H1 (cell line): ENCODE data around the gene CTNNA3. TPM values are rescaled to one million over a fixed set of nuclear protein-coding genes. Genes with fewer than 3 reads are reported as not detected.

Source experiments
- CTCF ChIA-PET: fragments of 300-600 bp; sonication (Branson Sonifier 250); formaldehyde crosslinking; loops from one replicate; lab custom pipeline; 2021; ENCODE audit not compliant: partially characterized antibody; lab: Charles Lee
- POLR2A ChIA-PET: fragments of 300-600 bp; sonication (Branson Sonifier 250); formaldehyde crosslinking; loops from one replicate; lab custom pipeline; 2021; ENCODE audit warnings: inconsistent platforms; ENCODE audit not compliant: partially characterized antibody; lab: Charles Lee
- DNase-seq, 2 experiments: peaks; one replicate each; pipeline versions ENCODE4 v3.0.0 to v3.0.0-alpha.2; 2010 to 2022; ENCODE audit warnings: low spot score in 2 of 2, low read depth in 1 of 2, mixed read lengths in 1 of 2
- FAIRE-seq: peaks from 2 replicates; lab custom pipeline; 2011; peaks lifted over from hg19 to GRCh38; lab: Jason Lieb, UNC
- H2AFZ ChIP-seq: 2 replicates; pipeline ENCODE4 v1.8.1; 2012; ENCODE audit warnings: low read length, inconsistent platforms
- H2AK5ac ChIP-seq: 2 replicates; pipeline ENCODE4 v1.6.1; 2013; ENCODE audit warnings: low read depth, low read length
- H2BK120ac ChIP-seq: replicated peaks from 2 replicates; pipeline ENCODE3; 2013; ENCODE audit warnings: low read depth, low read length, inconsistent platforms
- H2BK12ac ChIP-seq: 2 replicates; pipeline ENCODE4 v1.6.1; 2013; ENCODE audit warnings: low read depth, low read length
- H2BK15ac ChIP-seq: 2 replicates; pipeline ENCODE4 v1.6.1; 2013; ENCODE audit warnings: low read length
- H2BK20ac ChIP-seq: 2 replicates; pipeline ENCODE4 v1.6.1; 2013; ENCODE audit warnings: low read length
- H2BK5ac ChIP-seq: 2 replicates; pipeline ENCODE4 v1.6.1; 2013; ENCODE audit warnings: low read depth, low read length
- H3K14ac ChIP-seq: 2 replicates; pipeline ENCODE4 v1.6.1; 2013; ENCODE audit warnings: inconsistent platforms; ENCODE audit not compliant: insufficient read length
- H3K18ac ChIP-seq: 2 replicates; pipeline ENCODE4 v1.6.1; 2013; ENCODE audit warnings: low read length; ENCODE audit errors: extremely low read depth
- H3K23ac ChIP-seq: 2 replicates; pipeline ENCODE4 v1.6.1; 2013; ENCODE audit warnings: inconsistent platforms; ENCODE audit not compliant: insufficient read length
- H3K23me2 ChIP-seq: 2 replicates; pipeline ENCODE4 v1.6.1; 2013; ENCODE audit warnings: low read depth, low read length
- H3K27ac ChIP-seq: 2 replicates; pipeline ENCODE4 v1.6.1; 2011; ENCODE audit warnings: low read depth, low read length, inconsistent platforms
- H3K27me3 ChIP-seq, 4 experiments: replicated peaks in 1 of 4; 1 replicate in 1 of 4; 2 replicates in 3 of 4; pipeline versions ENCODE4 v1.6.1 to v1.8.1; 2011 to 2013; ENCODE audit warnings: low read length in 3 of 4, mild to moderate bottlenecking in 3 of 4, inconsistent platforms in 2 of 4, mixed read lengths in 2 of 4, moderate library complexity in 1 of 4; ENCODE audit not compliant: control insufficient read depth in 3 of 4, insufficient read depth in 3 of 4; ENCODE audit errors: extremely low read depth in 1 of 4
- H3K36me3 ChIP-seq, 4 experiments: 2 replicates each; pipeline versions ENCODE4 v1.6.1 to v1.8.1; 2011 to 2013; ENCODE audit warnings: mild to moderate bottlenecking in 4 of 4, low read length in 3 of 4, moderate library complexity in 2 of 4, control low read depth in 1 of 4, inconsistent platforms in 1 of 4; ENCODE audit not compliant: insufficient read depth in 4 of 4, control insufficient read depth in 2 of 4
- H3K4ac ChIP-seq: replicated peaks from 2 replicates; pipeline ENCODE3; 2013; ENCODE audit warnings: low read length, low read depth, mixed read lengths, inconsistent platforms; ENCODE audit not compliant: insufficient read length
- H3K4me1 ChIP-seq, 4 experiments: replicated peaks in 1 of 4; 1 replicate in 1 of 4; 2 replicates in 3 of 4; pipeline versions ENCODE4 v1.6.1 to v1.8.1; 2011 to 2013; ENCODE audit warnings: low read length in 3 of 4, inconsistent platforms in 2 of 4, mixed read lengths in 1 of 4; ENCODE audit not compliant: insufficient read depth in 4 of 4, control insufficient read depth in 3 of 4
- H3K4me2 ChIP-seq, 2 experiments: 2 replicates each; pipeline versions ENCODE4 v1.6.1 to v1.8.1; 2011 to 2013; ENCODE audit warnings: low read depth in 2 of 2, low read length in 2 of 2, control low read depth in 1 of 2, inconsistent platforms in 1 of 2, mild to moderate bottlenecking in 1 of 2; ENCODE audit not compliant: insufficient read depth in 1 of 2
- H3K4me3 ChIP-seq, 4 experiments: fragments of 200-600, 300-600 bp in 1 of 4; sonication (generic), shearing (Covaris generic), sonication (Bioruptor Twin) in 1 of 4; 2 replicates each; pipeline versions ENCODE4 v1.5.1 to v1.8.1; 2011 to 2016; ENCODE audit warnings: low read length in 4 of 4, low read depth in 3 of 4, control low read depth in 2 of 4, inconsistent platforms in 2 of 4, mild to moderate bottlenecking in 2 of 4, mixed read lengths in 1 of 4, moderate library complexity in 1 of 4; ENCODE audit not compliant: insufficient read depth in 2 of 4; ENCODE audit errors: extremely low read depth in 1 of 4
- H3K56ac ChIP-seq: replicated peaks from 2 replicates; pipeline ENCODE3; 2013; ENCODE audit warnings: low read depth, mild to moderate bottlenecking, mixed read lengths, low read length, inconsistent platforms; ENCODE audit not compliant: insufficient read length
- H3K79me1 ChIP-seq: 2 replicates; pipeline ENCODE4 v1.6.1; 2013; ENCODE audit warnings: low read depth, low read length, control low read depth
- H3K79me2 ChIP-seq, 2 experiments: 2 replicates each; pipeline versions ENCODE4 v1.6.1 to v1.8.1; 2012 to 2013; ENCODE audit warnings: low read length in 2 of 2, mild to moderate bottlenecking in 2 of 2, inconsistent platforms in 1 of 2; ENCODE audit not compliant: insufficient read depth in 2 of 2, control insufficient read depth in 1 of 2
- H3K9ac ChIP-seq, 4 experiments: replicated peaks in 1 of 4; 1 replicate in 1 of 4; 2 replicates in 3 of 4; pipeline versions ENCODE4 v1.6.1 to v1.8.1; 2011 to 2013; ENCODE audit warnings: low read depth in 3 of 4, low read length in 3 of 4, control low read depth in 2 of 4, mild to moderate bottlenecking in 2 of 4, moderate library complexity in 2 of 4, inconsistent platforms in 1 of 4; ENCODE audit errors: extremely low read depth in 1 of 4
- H3K9me3 ChIP-seq, 2 experiments: 2 replicates each; pipeline versions ENCODE4 v1.6.1 to v1.8.1; 2012 to 2013; ENCODE audit warnings: mild to moderate bottlenecking in 2 of 2, moderate library complexity in 2 of 2, control low read depth in 1 of 2, inconsistent platforms in 1 of 2, low read depth in 1 of 2, low read length in 1 of 2, mixed read lengths in 1 of 2; ENCODE audit not compliant: insufficient read depth in 2 of 2
- H4K20me1 ChIP-seq, 2 experiments: replicated peaks in 1 of 2; 2 replicates each; pipeline versions ENCODE3 to v1.8.1; 2011 to 2013; ENCODE audit warnings: inconsistent platforms in 2 of 2, low read length in 2 of 2, mild to moderate bottlenecking in 1 of 2; ENCODE audit not compliant: insufficient read depth in 2 of 2, control insufficient read depth in 1 of 2
- H4K5ac ChIP-seq: 2 replicates; pipeline ENCODE4 v1.6.1; 2013; ENCODE audit warnings: low read length, low read depth, mixed read lengths, inconsistent platforms; ENCODE audit not compliant: insufficient read length
- H4K8ac ChIP-seq: 2 replicates; pipeline ENCODE4 v1.8.0; 2013; ENCODE audit warnings: mild to moderate bottlenecking, moderate library complexity, low read length, inconsistent platforms; ENCODE audit not compliant: insufficient read depth; ENCODE audit errors: extremely low read depth
- H4K91ac ChIP-seq: replicated peaks from 2 replicates; pipeline ENCODE3; 2013; ENCODE audit warnings: low read length, mixed read lengths, inconsistent platforms; ENCODE audit not compliant: insufficient read length
- GTF2F1 ChIP-seq: IDR thresholded peaks from 2 replicates; pipeline ENCODE4 v1.6.1; 2012; ENCODE audit warnings: low read depth, low read length, improper control_type of control experiment, borderline replicate concordance
- RXRA ChIP-seq: IDR thresholded peaks from 2 replicates; pipeline ENCODE4 v1.6.1; 2011; ENCODE audit warnings: low read depth, mild to moderate bottlenecking, low read length, moderate library complexity; ENCODE audit not compliant: insufficient read depth
- SIN3A ChIP-seq, 2 experiments: IDR thresholded peaks in 1 of 2; conservative IDR thresholded peaks in 1 of 2; 2 replicates each; pipeline ENCODE4 v1.6.1; 2011 to 2012; ENCODE audit warnings: low read length in 2 of 2, improper control_type of control experiment in 1 of 2, low read depth in 1 of 2, mild to moderate bottlenecking in 1 of 2
- SIRT6 ChIP-seq: IDR thresholded peaks from one replicate; pipeline ENCODE4 v1.7.1; 2012; ENCODE audit warnings: low read length, inconsistent platforms
- WGBS, 2 experiments: shearing (Covaris generic) in 1 of 2; methylation state at CpG; one replicate each; pipeline versions ENCODE4 v1.1.6 to v1.1.7; 2013 to 2015; ENCODE audit warnings: low lambda C conversion rate in 2 of 2, mixed read lengths in 2 of 2, inconsistent platforms in 1 of 2, low coverage in 1 of 2, missing lambda C conversion rate in 1 of 2; ENCODE audit not compliant: insufficient replicate concordance in 2 of 2, insufficient coverage in 1 of 2, insufficient read length in 1 of 2; ENCODE audit errors: extremely low coverage in 1 of 2, missing lambda C conversion rate in 1 of 2; 5-methylcytosine and 5-hydroxymethylcytosine counted together
- polyA plus RNA-seq, 7 experiments: library from polyadenylated mRNA; depleted of rRNA in 3 of 7; stranded (reverse) in 5 of 7; unstranded in 2 of 7; fragments of >200 nt in 5 of 7; fragments of 200-250 nt in 2 of 7; gene quantifications; 1 replicate in 5 of 7; 2 replicates in 1 of 7; 4 replicates in 1 of 7; pipeline versions ENCODE4 v1.2.1 to v1.2.3, GENCODE V29; 2011 to 2013; ENCODE audit warnings: missing spikeins in 2 of 7, mixed read lengths in 2 of 7
- total RNA-seq: library from RNA; stranded (reverse); fragmentation: NEBNext Ultra II Directional; extraction: Animal tissue kit (Norgen Biotek cat#: 25700); gene quantifications from 2 replicates; pipeline ENCODE4 v1.2.1, GENCODE V29; 2021

The CTNNA3 gene
- total and polyA plus RNA-seq, 2 of the 8 experiments (the other 6 are each of a cell fraction or from before 2014, with no cell fraction given): 1.3 to 1.5 TPM

GRCh38 chr10:66045859-66046258 lies 1650.1 kb downstream of the CTNNA3 start:
- no peak overlapping the region for H2AFZ ChIP-seq
- no peak overlapping the region for H2BK20ac ChIP-seq
- no peak overlapping the region for H3K27ac ChIP-seq
- no peaks in the 10 kb centered on the region for H3K79me2 ChIP-seq
- no peaks in the 10 kb centered on the region for H4K20me1 ChIP-seq
- H2BK15ac ChIP-seq: no peak overlapping the region
- H4K91ac ChIP-seq: no peak overlapping the region
- no peaks in the 10 kb centered on the region for H3K27me3 ChIP-seq
- no peak overlapping the region for H3K4ac ChIP-seq
- H3K18ac ChIP-seq: no peak overlapping the region
- H3K79me1 ChIP-seq: no peaks in the 10 kb centered on the region
- no peak overlapping the region for H4K8ac ChIP-seq
- H3K23ac ChIP-seq: no peak overlapping the region
- no peak overlapping the region for H2BK12ac ChIP-seq
- 0 out of 4 replicates have a peak, but pooled peaks cover 0 to 3% of the 10 kb centered on the region in 2 experiments for H3K9me3 ChIP-seq
- no peaks in the 10 kb centered on the region for H3K36me3 ChIP-seq
- no peak overlapping the region for H4K5ac ChIP-seq
- ChIA-PET POLR2A (no interaction called here), CTCF (interaction anchor here (0.7 kb wide), 1 partner anchor 291 kb away, joined by 3 read pairs; no protein-coding TSS in a partner anchor)
- H3K4me3 ChIP-seq: no peak overlapping the region
- no peak overlapping the region for H3K14ac ChIP-seq
- WGBS, 2 experiments: 83% methylated on average over 1 of the region's 1 CpG; no CpG with 5 or more reads in 1 of the 2 experiments
- H2BK5ac ChIP-seq: no peak overlapping the region
- no peak for FAIRE-seq
- no peaks in the 10 kb centered on the region for H3K4me1 ChIP-seq
- H2AK5ac ChIP-seq: no peak overlapping the region
- H3K9ac ChIP-seq: no peak overlapping the region
- no peak for DNase-seq
- H3K4me2 ChIP-seq: no peak overlapping the region
- H2BK120ac ChIP-seq: no peak overlapping the region
- H3K23me2 ChIP-seq: no peaks in the 10 kb centered on the region; the same call in 1 of the 2 replicates
- H3K56ac ChIP-seq: no peak overlapping the region
- TF ChIP-seq SIN3A (conservative IDR thresholded peaks at IDR 0.05 in 1 of 2, IDR thresholded peaks at IDR 0.05 in 1 of 2; ENCODE audit: low read depth in 1 of 2, low read length in 2 of 2) (no peak), SIRT6 (no peak), RXRA (no peak), GTF2F1 (no peak)
